ENCODE results near the gene METTL13.

Gene METTL13

DNA sequence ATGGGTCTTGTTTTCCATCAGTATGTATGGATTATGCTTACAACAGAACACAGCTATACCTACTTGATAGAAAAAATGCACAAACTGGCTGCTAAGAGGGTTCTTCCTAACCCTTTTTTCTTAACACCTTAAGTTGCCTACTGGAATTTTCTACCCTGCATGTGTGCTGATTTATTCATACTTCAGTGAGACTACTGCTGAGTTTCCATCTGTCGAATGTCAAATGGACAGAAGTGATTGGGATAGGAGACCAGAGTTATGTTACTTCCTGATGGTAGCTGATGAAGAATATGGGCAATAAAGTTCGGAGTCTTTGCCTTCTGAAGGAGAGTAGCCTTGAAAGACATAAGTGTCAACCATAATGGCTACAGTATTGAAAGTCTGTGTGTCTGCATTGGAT lies 53.4 kb downstream of the METTL13 start:
- no peak for DNase-seq (ENCODE audit: low read depth)
- TF ChIP-seq, protein P1, sequence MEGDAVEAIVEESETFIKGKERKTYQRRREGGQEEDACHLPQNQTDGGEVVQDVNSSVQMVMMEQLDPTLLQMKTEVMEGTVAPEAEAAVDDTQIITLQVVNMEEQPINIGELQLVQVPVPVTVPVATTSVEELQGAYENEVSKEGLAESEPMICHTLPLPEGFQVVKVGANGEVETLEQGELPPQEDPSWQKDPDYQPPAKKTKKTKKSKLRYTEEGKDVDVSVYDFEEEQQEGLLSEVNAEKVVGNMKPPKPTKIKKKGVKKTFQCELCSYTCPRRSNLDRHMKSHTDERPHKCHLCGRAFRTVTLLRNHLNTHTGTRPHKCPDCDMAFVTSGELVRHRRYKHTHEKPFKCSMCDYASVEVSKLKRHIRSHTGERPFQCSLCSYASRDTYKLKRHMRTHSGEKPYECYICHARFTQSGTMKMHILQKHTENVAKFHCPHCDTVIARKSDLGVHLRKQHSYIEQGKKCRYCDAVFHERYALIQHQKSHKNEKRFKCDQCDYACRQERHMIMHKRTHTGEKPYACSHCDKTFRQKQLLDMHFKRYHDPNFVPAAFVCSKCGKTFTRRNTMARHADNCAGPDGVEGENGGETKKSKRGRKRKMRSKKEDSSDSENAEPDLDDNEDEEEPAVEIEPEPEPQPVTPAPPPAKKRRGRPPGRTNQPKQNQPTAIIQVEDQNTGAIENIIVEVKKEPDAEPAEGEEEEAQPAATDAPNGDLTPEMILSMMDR (conservative IDR thresholded peaks at IDR 0.05; ENCODE audit: control insufficient read depth, insufficient read depth, low read depth, low read length) = no peak
- H3K4me3 ChIP-seq (ENCODE audit: control insufficient read depth, low read depth, low read length) = no peak overlapping the region

DNA sequence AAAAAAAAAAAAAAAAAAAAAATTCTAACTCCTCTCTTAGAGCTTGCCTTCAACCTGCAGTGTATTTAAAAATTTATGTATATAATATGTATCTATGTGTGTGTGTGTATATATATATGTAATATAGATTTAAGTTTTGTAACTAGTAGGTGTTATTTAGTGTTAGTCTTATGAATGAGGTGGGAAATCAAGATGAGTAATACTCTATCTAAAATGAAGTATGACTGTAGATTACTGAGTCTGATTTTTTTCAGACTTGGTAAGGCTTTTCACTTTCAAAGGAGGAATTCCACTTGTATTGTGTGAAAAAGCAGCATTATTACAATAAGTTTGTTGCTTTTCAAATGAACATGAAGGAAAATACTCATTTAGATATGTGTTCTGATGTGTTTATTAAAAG lies 54.4 kb downstream of the METTL13 start:
- TF ChIP-seq, protein P1 (conservative IDR thresholded peaks at IDR 0.05; ENCODE audit: control insufficient read depth, insufficient read depth, low read depth, low read length) = no peak
- no peak for DNase-seq (ENCODE audit: low read depth)

DNA sequence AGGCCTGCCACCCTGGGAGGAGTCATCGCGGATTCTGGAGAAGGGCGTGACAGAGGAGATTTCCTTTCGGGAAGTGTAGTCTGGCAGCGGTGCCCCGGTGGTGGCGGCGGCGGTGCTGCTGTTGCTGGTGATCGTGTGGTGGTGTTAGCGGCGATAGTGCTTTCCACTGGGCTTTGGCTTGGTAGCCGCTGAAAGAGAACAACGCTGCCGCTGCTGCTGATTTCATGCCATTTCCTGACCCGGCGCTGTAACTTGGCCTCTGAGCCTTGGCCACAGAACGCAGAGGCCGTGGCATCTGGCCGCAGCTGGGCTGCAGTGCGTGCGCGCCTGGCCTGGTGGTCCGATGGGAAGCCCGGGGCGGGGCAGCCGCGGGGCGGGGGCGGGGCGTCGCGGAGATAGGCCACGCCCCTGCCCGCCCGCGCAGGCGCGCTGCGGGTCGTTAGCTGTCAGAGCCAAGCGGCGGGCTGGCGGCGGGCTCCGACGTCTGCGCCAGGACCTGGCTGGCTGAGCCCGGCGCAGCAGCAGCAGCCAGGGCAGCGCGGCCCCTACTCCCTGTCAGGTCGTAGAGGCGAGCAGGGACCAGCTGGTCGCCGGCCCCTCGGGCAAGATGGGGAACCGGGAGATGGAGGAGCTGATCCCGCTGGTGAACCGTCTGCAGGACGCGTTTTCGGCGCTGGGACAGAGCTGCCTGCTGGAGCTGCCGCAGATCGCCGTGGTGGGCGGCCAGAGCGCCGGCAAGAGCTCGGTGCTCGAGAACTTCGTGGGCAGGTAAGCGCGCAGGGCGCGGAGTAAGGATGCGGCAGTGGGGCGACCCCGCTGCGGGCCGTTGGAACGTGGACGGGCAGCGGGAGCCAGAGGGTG lies 59.8 kb downstream of the METTL13 start, which contains the start of gene DNM3:
Gene DNM3, plus strand, starts transcription at position 449 of the 861 bp plus-strand sequence. Its CDS starts 159 bp downstream, at position 608.
- peak within 1 kb of the TSS; percentile 76 for H3K4me3 ChIP-seq (ENCODE audit: control insufficient read depth, low read depth, low read length)
- DNase-seq (ENCODE audit: low read depth) = peak; percentile 87
- TF ChIP-seq, protein P1 (conservative IDR thresholded peaks at IDR 0.05; ENCODE audit: control insufficient read depth, insufficient read depth, low read depth, low read length) = no peak

More for the DNA sequence above, 54.4 kb downstream of the METTL13 start:
- H3K4me3 ChIP-seq (ENCODE audit: control insufficient read depth, low read depth, low read length) = no peak overlapping the region

DNA sequence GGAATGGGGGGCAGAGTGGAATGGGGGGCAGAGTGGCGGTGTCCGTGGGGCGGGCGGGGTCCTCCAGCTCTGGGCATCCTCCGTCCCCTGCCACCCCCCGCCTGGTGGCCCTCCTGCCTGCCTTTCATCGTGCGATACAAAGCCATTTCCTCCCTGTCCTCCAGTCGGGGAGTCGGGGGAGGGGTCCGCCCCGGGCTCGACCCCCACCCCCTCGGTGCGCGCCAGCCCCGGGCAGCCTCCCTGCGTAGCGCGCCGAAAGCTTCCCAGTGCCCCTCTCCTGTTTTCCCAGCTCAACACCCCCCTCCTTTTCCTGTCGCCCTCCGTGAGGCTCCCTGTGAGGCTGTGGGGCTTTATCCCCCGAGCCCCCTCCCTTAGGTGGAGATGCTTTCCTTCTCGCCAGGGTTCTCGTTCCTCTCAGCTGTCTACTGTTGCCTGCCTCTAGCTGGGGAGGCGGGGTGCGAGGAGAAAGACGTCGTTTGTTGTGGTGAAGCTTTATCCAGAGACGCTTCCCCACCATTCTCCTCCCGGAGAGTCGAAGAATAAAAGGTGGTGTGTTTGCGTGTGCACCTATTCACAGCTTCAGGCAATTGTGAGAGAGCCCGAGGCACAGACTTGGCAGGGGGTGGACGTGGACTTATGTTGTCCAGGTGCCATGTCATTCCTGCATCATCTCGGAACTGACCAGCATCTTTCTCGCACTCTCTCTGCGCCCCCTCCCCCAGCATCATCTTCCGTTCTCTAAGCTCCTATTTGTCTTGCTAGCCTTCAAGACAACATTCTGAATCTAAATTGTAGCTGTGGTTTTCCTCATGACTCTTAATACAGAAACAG lies 60.7 kb downstream of the METTL13 start:
- TF ChIP-seq, protein P1 (conservative IDR thresholded peaks at IDR 0.05; ENCODE audit: control insufficient read depth, insufficient read depth, low read depth, low read length) = no peak
- peak; percentile 10 for DNase-seq (ENCODE audit: low read depth)
- H3K4me3 ChIP-seq (ENCODE audit: control insufficient read depth, low read depth, low read length) = peak overlapping the region; percentile 76

DNA sequence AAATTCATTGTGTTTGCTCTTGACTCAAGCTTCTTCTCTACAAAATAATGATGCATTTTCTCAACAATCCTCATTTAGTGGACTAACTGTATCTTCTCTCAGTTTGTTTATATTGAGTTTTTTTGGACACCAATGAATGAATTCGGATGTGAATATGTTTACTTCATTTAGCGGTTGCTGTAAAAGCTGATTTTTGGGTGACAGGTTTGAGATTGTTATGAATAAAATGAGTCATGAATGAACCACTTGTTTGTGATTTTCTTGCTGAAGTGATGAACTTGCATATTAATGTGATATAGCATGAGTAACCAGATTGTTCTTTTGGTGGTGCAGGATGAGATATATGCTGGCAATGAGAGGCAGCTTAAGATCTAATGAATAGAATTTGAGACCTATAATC lies 62.9 kb downstream of the METTL13 start:
- no peak overlapping the region for H3K4me3 ChIP-seq (ENCODE audit: control insufficient read depth, low read depth, low read length)
- TF ChIP-seq, protein P1 (conservative IDR thresholded peaks at IDR 0.05; ENCODE audit: control insufficient read depth, insufficient read depth, low read depth, low read length) = no peak
- DNase-seq (ENCODE audit: low read depth) = no peak

DNA sequence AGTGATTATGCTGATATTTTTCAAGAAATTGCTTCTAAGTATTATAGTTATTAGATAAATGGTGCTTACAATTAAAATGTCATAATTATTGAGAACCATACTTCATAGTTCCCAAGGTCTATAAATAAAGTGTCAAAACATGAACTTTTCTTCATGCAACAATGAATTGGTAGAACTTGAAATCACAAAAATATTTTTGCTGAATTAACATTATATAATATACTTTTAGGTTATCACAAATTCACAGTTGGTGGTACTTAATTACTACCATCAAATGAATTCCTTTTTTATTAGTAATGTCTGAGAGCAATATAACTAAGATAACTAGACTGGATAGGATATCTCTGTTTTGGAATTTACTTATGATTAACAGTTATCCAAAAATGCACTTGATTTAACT lies 64.5 kb downstream of the METTL13 start:
- DNase-seq (ENCODE audit: low read depth) = no peak
- H3K4me3 ChIP-seq (ENCODE audit: control insufficient read depth, low read depth, low read length) = no peak overlapping the region
- TF ChIP-seq, protein P1 (conservative IDR thresholded peaks at IDR 0.05; ENCODE audit: control insufficient read depth, insufficient read depth, low read depth, low read length) = no peak

All from fibroblast of mammary gland (primary cell).